Omental fat pad (tissue), 4 donors: ENCODE results near the gene CP. TPM values are rescaled to one million over a fixed set of nuclear protein-coding genes. Genes with fewer than 3 reads are reported as not detected.

Experiments used
- ATAC-seq: fragments of 150-250 bp; one replicate; pipeline ENCODE4 v1.9.1; 2016; ENCODE audit warnings: mild to moderate bottlenecking, moderate library complexity; ENCODE audit not compliant: low FRiP score
- DNase-seq: peaks from one replicate; pipeline ENCODE4 v3.0.0-alpha.2; 2019; ENCODE audit warnings: low spot score
- CTCF ChIP-seq, 3 donors: fragments of 450-650 bp; IDR thresholded peaks; one replicate each; pipeline ENCODE4 v1.5.1; 2016 to 2017; ENCODE audit warnings: antibody characterized with exemption in 3 of 3, mild to moderate bottlenecking in 3 of 3, moderate library complexity in 2 of 3
- total RNA-seq, 4 donors: library from RNA; depleted of rRNA; stranded (reverse); fragments of >200 nt; gene quantifications; one replicate each; pipeline ENCODE4 v1.1.0, GENCODE V29; 2016

The CP gene
- total RNA-seq = 10 to 100 TPM in 2 of 4 donors, 1 to 10 TPM in 1, under 1 TPM in 1; 0.95 to 24.3 (median 9.3) TPM

- no peak for ATAC-seq
- no peak for TF ChIP-seq CTCF (IDR thresholded peaks at IDR 0.05)
- no peak for DNase-seq
Measured at GRCh38 chr3:149221783-149222517, at the start of gene CP. CP (minus strand) TSS chr3:149221829; CDS start chr3:149221792, 37 bp downstream.

GRCh38 chr3:149270180-149270579, 48.6 kb upstream of the CP start:
- no peak for TF ChIP-seq CTCF (IDR thresholded peaks at IDR 0.05)
- ATAC-seq (no peak), DNase-seq (no peak)

GRCh38 chr3:149269687-149270086, 48.1 kb upstream of the CP start:
- ATAC-seq = no peak
- no peak for TF ChIP-seq CTCF (IDR thresholded peaks at IDR 0.05)
- DNase-seq = no peak

GRCh38 chr3:149267565-149267964, 45.9 kb upstream of the CP start:
- ATAC-seq (no peak), DNase-seq (no peak)
- TF ChIP-seq CTCF (IDR thresholded peaks at IDR 0.05) = no peak

GRCh38 chr3:149266736-149267135, 45.1 kb upstream of the CP start:
- TF ChIP-seq CTCF (IDR thresholded peaks at IDR 0.05) = no peak
- ATAC-seq (no peak), DNase-seq (no peak)

- no peak for ATAC-seq
- no peak for TF ChIP-seq CTCF (IDR thresholded peaks at IDR 0.05)
- no peak for DNase-seq
Measured at GRCh38 chr3:149263856-149264255, 42.2 kb upstream of the CP start.

- no peak for ATAC-seq
- no peak for TF ChIP-seq CTCF (IDR thresholded peaks at IDR 0.05)
- DNase-seq = no peak
Measured at GRCh38 chr3:149258714-149259113, 37.1 kb upstream of the CP start.
